ENCODE results near the gene LRRC7.

- TF ChIP-seq POLR2A (IDR thresholded peaks at IDR 0.05; ENCODE audit: low read length) (no peak), GATA1 (IDR thresholded peaks at IDR 0.05; ENCODE audit: low read depth, low read length) (no peak)
Measured at GRCh38 chr1:69738458-69739250, 170.9 kb downstream of the LRRC7 start.

Data from erythroblast (primary cell).